Brain microvascular endothelial cell (primary cell): ENCODE measurements around the gene TMED4.

Experiments used
- DNase-seq: peaks from one replicate; pipeline ENCODE4 v3.0.0-alpha.2; 2020
- H3K27ac ChIP-seq: fragments of 250-450 bp; sonication (Bioruptor Pico); 2 replicates; pipeline ENCODE4 v1.5.1; 2020; ENCODE audit warnings: mild to moderate bottlenecking, moderate library complexity
- H3K27me3 ChIP-seq: fragments of 250-450 bp; sonication (Bioruptor Pico); replicated peaks from 2 replicates; pipeline ENCODE4 v1.5.1; 2020; ENCODE audit warnings: mild to moderate bottlenecking
- H3K36me3 ChIP-seq: fragments of 250-450 bp; sonication (Bioruptor Pico); replicated peaks from 2 replicates; pipeline ENCODE4 v1.5.1; 2020; ENCODE audit warnings: mild to moderate bottlenecking
- H3K4me3 ChIP-seq: 2 replicates; pipeline ENCODE4 v1.5.1; 2011; ENCODE audit warnings: low read depth, mild to moderate bottlenecking, control low read depth, low read length, moderate library complexity
- in situ Hi-C: cut with HindIII; loops from 2 replicates; pipeline ENCODE4 v1.10.0; 2017; ENCODE audit warnings: low sequenced_read_pairs, low pct_ligation_motif_present
- TF ChIP-seq, protein P1 (sequence below): IDR thresholded peaks from 2 replicates; pipeline ENCODE4 v1.5.1; 2011; ENCODE audit warnings: low read depth, mild to moderate bottlenecking, moderate library complexity, low read length, control low read depth, inconsistent platforms; ENCODE audit errors: missing control alignments

TMED4 gene

DNA sequence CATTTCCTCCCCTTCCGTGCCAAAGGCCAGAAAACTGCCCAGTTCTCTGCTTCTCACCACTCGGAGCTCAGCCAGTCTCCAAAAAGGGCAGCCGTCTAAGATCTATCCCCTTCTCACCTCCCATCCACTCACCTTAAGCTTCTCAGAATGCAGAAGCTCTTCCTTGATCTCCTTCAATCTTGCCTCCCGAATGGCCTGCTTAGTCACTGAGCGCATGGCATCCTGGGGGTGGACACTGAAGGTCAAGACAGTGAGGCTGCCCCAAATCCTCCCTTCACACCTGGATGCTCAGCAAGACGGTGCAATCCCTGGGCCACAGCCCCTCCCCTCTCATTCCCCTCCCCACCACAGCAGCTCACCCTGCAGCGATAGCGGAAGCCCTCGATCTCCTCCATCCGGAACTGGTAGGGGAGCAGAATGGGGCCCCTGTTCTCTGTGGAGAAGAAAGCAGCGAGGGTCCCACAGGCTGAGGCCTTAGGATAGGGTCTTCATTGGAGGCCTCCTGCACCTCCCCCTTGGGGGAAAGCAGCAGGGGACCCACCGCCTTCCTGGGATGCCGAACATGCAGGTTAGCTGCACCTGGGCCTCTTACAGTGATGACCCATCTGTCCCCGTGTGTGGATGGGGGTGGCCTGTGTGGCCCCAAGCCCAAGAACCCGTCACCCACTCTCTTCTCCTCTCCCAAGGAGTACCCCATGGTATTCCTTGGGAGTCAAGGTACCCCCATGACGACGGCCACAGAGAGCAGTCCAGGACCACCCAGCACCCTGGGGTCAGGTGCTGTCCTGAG lies 13.1 kb downstream of the TMED4 start:
- TF ChIP-seq, protein P1, sequence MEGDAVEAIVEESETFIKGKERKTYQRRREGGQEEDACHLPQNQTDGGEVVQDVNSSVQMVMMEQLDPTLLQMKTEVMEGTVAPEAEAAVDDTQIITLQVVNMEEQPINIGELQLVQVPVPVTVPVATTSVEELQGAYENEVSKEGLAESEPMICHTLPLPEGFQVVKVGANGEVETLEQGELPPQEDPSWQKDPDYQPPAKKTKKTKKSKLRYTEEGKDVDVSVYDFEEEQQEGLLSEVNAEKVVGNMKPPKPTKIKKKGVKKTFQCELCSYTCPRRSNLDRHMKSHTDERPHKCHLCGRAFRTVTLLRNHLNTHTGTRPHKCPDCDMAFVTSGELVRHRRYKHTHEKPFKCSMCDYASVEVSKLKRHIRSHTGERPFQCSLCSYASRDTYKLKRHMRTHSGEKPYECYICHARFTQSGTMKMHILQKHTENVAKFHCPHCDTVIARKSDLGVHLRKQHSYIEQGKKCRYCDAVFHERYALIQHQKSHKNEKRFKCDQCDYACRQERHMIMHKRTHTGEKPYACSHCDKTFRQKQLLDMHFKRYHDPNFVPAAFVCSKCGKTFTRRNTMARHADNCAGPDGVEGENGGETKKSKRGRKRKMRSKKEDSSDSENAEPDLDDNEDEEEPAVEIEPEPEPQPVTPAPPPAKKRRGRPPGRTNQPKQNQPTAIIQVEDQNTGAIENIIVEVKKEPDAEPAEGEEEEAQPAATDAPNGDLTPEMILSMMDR, result no peak
- Histone ChIP-seq H3K36me3 (peaks cover 79% of the 10 kb centered on the region), H3K27ac (no peak overlapping the region), H3K4me3 (no peak overlapping the region), H3K27me3 (no peaks in the 10 kb centered on the region)
- in situ Hi-C loops, result no loop called here
- DNase-seq, result no peak

DNA sequence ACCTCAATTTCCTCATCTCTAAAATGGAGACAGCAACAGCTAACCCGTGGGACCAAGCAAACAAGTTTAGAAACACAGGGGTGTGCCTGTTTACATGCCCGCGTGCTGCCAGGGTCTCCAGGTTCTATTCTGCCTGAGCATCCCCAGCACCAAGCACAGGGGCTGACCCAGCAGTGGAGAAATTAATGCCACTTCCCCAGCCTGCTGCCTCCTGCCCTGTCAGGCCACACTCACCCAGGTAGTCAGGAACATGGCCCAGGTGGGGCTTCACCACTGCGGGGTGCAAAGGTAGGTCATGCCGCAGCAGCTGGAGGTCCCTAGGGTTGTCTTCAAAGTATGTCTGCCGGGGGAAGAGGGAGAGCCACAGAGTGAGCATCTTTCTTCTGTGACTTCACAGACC lies 14.1 kb downstream of the TMED4 start:
- H3K27ac ChIP-seq, result no peak overlapping the region
- in situ Hi-C loops, result no loop called here
- H3K27me3 ChIP-seq, result no peaks in the 10 kb centered on the region
- no peak overlapping the region for H3K4me3 ChIP-seq
- TF ChIP-seq, protein P1, result no peak
- peaks cover 85% of the 10 kb centered on the region for H3K36me3 ChIP-seq
- DNase-seq, result no peak

DNA sequence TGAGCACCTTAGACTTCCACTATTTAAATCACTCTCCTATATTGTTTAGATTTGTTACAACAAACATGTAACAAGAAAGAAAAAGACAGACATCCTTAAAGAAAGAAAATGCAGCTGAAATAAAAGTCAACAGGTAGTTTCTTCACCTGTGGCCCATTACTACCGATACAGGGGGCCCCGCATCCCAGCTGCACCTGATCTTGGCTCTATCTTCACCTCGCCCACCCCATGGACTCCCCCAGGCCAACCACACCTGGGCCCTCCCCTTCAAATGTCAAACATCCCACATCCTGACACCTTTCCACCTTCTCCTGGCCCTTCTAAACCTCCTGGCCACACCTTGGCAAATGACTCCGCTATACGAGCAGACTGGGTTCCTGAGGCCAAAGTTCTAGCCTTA lies 15.4 kb downstream of the TMED4 start:
- in situ Hi-C loops, result no loop called here
- Histone ChIP-seq H3K27ac (no peak overlapping the region), H3K27me3 (no peaks in the 10 kb centered on the region), H3K36me3 (peaks cover 73% of the 10 kb centered on the region), H3K4me3 (no peak overlapping the region)
- DNase-seq, result no peak
- TF ChIP-seq, protein P1, result no peak

DNA sequence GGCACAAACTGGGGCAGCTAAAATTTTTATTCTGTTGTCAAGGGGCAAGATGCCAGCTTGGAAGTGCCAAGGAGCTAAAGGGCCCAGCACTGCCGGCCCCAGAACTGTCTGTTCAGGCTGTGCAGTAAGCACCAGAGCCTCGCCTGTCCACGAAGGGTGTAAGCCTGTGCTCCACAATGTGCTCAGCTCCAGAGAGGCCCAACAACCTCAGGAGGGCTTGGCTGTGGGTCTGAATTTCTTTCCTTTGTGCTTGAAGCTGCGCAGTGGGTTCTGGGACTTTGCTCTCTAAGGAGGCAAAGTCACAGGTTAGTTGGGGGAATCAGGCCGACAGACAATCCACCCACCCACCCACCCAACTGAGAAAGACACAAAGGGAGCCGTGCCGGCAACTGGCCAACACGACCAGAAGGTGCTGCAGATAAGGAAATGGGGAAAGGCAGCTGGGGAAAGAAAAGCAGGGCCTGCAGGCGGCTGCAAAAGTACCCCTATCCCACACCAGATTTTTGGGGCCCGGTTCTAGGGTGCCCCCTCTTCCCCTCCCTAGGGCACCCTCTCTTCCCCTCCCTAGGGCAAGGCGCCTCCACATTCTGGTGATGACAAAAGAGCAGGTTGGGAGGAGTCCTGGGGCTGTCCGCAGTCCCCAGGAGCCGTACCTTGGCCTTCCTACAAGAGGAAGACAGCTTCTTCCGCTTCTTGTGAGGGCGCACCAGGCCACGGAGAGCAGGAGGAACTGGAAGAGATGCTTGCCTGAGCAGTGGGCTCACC lies 16.1 kb downstream of the TMED4 start:
- no peaks in the 10 kb centered on the region for H3K27me3 ChIP-seq
- DNase-seq, result no peak
- TF ChIP-seq, protein P1, result no peak
- peaks cover 66% of the 10 kb centered on the region for H3K36me3 ChIP-seq
- H3K4me3 ChIP-seq, result no peak overlapping the region
- in situ Hi-C loops, result no loop called here
- H3K27ac ChIP-seq, result no peak overlapping the region

DNA sequence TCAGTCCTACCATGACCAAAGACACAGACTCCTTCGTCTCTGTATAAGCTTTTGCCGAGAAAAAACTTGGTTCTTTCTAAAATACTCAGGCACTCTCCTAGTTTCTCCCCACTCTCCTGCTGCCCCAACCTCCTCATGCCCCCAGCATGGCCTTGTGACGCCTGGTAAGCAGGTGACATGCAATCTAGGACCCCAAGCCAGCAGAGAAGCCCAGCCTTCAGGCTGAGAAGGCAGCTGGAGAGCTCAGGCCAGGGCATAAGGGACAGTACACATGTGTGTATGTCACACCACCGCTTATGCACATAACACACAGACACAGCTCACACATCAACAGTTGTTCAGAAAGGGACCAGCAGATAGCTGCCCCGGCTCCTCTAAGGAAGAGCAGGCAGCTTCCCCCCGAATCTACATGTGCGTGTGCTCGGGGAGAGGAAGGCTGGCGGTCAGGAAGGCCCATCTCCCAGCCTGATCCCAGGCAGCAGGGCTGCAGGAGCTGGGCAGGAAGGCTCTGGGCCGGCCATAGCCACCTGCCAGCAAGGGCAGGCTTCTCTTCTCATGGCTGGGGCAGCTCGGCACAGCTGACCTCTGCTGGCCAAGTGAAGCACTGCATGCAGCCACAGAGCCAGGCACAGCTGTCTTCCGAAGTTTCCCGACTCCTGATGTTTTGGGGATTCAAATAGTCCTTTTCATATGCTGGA lies 16.8 kb downstream of the TMED4 start:
- H3K27me3 ChIP-seq, result no peaks in the 10 kb centered on the region
- in situ Hi-C loops, result no loop called here
- H3K27ac ChIP-seq, result no peak overlapping the region
- H3K4me3 ChIP-seq, result no peak overlapping the region
- TF ChIP-seq, protein P1, result peak; percentile 99
- peaks cover 58% of the 10 kb centered on the region for H3K36me3 ChIP-seq
- DNase-seq, result peak; percentile 43
